Neural cell (in vitro differentiated cells): Measurements from ENCODE around the gene TMEM184A.
"Not testable (repeated sequence)": the region's sequence is repeated elsewhere in the genome, so short reads cannot be mapped to it uniquely, and the experiment has no call there.

Source experiments
- CTCF ChIP-seq: fragments of 450-650 bp; IDR thresholded peaks from 2 replicates; pipeline ENCODE4 v1.5.1; 2014; ENCODE audit warnings: antibody characterized with exemption, mild to moderate bottlenecking, moderate library complexity; ENCODE audit not compliant: poor library complexity, severe bottlenecking
- EP300 ChIP-seq: fragments of 450-650 bp; conservative IDR thresholded peaks from 2 replicates; pipeline ENCODE4 v1.6.1; 2014; ENCODE audit warnings: antibody characterized with exemption, mild to moderate bottlenecking, moderate library complexity; ENCODE audit not compliant: poor library complexity, severe bottlenecking
- POLR2AphosphoS5 ChIP-seq: IDR thresholded peaks from 2 replicates; pipeline ENCODE4 v1.6.1; 2012
- RAD21 ChIP-seq: fragments of 450-650 bp; conservative IDR thresholded peaks from 2 replicates; pipeline ENCODE4 v1.6.1; 2014; ENCODE audit warnings: antibody characterized with exemption, mild to moderate bottlenecking, moderate library complexity
- SMC3 ChIP-seq: fragments of 450-650 bp; conservative IDR thresholded peaks from 2 replicates; pipeline ENCODE4 v1.6.1; 2014; ENCODE audit warnings: antibody characterized with exemption, mild to moderate bottlenecking, moderate library complexity; ENCODE audit not compliant: poor library complexity
- TAF1 ChIP-seq: IDR thresholded peaks from 2 replicates; pipeline ENCODE4 v1.6.1; 2012; ENCODE audit warnings: low read depth

- TF ChIP-seq CTCF, POLR2AphosphoS5, SMC3, EP300, TAF1, RAD21: not testable (repeated sequence)
Observed at GRCh38 chr7:1519322-1519922, 36.6 kb downstream of the TMEM184A start.
